ENCODE measurements around the gene KRTAP10-1. TPM values are rescaled to one million over a fixed set of nuclear protein-coding genes. Genes with fewer than 3 reads are reported as not detected.
A peak's percentile ranks its signal among the peaks of the same experiment; 100 is the strongest.

KRTAP10-1 gene
- total and polyA plus RNA-seq, 2 of the 13 experiments (the other 11 are each of a cell fraction or from before 2014, with no cell fraction given): not detected

- peaks cover 1 to 5% of the 10 kb centered on the region in 2 experiments; a peak in 2 of 5 replicates for H3K36me3 ChIP-seq (replicated peaks in 1 of 2; ENCODE audit: control insufficient read depth in 1 of 2, insufficient read depth in 2 of 2, low read length in 2 of 2)
- H3K9me3 ChIP-seq (ENCODE audit: low read length): peaks cover 15% of the 10 kb centered on the region
- no peak overlapping the region for H3K9ac ChIP-seq (ENCODE audit: insufficient read depth, low read depth, low read length)
- FAIRE-seq: no peak
- BruUV-seq (replicated peaks): no TSS peak
- WGBS (ENCODE audit: low lambda C conversion rate): 94% methylated on average over 27 of the region's 27 CpGs
- no peak for TF ChIP-seq HMGA1 (CRISPR knock-in tag; conservative IDR thresholded peaks at IDR 0.05)
- no peak for TF ChIP-seq JUNB (CRISPR knock-in tag; IDR thresholded peaks at IDR 0.05; ENCODE audit: borderline replicate concordance)
- TF ChIP-seq PBX3 (CRISPR knock-in tag; IDR thresholded peaks at IDR 0.05; ENCODE audit: borderline replicate concordance): no peak
- no peak for TF ChIP-seq NONO (IDR thresholded peaks at IDR 0.05)
- TF ChIP-seq NONO (CRISPR knock-in tag; conservative IDR thresholded peaks at IDR 0.05): no peak
- no peak for TF ChIP-seq PHF20 (CRISPR knock-in tag; IDR thresholded peaks at IDR 0.05)
- peak; percentile 16 for TF ChIP-seq AGO2 (optimal IDR thresholded peaks at IDR 0.05; ENCODE audit: low read depth, low read length)
- 0 out of 2 replicates have a peak, but pooled peaks have one; percentile 5 for TF ChIP-seq TFDP2 (CRISPR knock-in tag; IDR thresholded peaks at IDR 0.05)
- no peak for TF ChIP-seq MED1 (CRISPR knock-in tag; IDR thresholded peaks at IDR 0.05)
- TF ChIP-seq DRAP1 (CRISPR knock-in tag; IDR thresholded peaks at IDR 0.05): no peak
- POLR2A ChIA-PET: interaction anchor here (0.9 to 2.9 kb wide), 3 partner anchors 9 to 20 kb away, joined by 3 to 12 read pairs (median 4); no protein-coding TSS in a partner anchor
- peak overlapping the region; percentile 38 for H3K27ac ChIP-seq (ENCODE audit: extremely low read length, insufficient read depth, low read length)
- no peaks in the 10 kb centered on the region for H3K27me3 ChIP-seq (ENCODE audit: control insufficient read depth in 1 of 2, insufficient read depth in 2 of 2, low read length in 2 of 2)
- intact Hi-C loops (cut with micrococcal nuclease; ENCODE audit: unreplicated experiment) (no loop called here), in situ Hi-C loops (cut with HindIII; ENCODE audit: extremely low pct_ligation_motif_present, low pct_unique_long_range_greater_than_20kb) (no loop called here)
- H2AFZ ChIP-seq (ENCODE audit: low read length): no peak overlapping the region
- no peak for DNase-seq (ENCODE audit: low spot score)
- H3K79me2 ChIP-seq (ENCODE audit: insufficient read depth, low read length): no peaks in the 10 kb centered on the region
- H3K4me2 ChIP-seq (ENCODE audit: low read depth, low read length): no peak overlapping the region
- no peak for ATAC-seq
- CTCF ChIA-PET (ENCODE audit: low intra/inter-chr PET ratio, low total read pairs): no interaction called here
- H3K4me3 ChIP-seq (replicated peaks in 1 of 3; ENCODE audit: insufficient read depth in 1 of 3, low read depth in 2 of 3, low read length in 3 of 3): no peak overlapping the region
- H4K20me1 ChIP-seq (ENCODE audit: insufficient read depth, low read length): no peaks in the 10 kb centered on the region
- peaks cover 36% of the 10 kb centered on the region for H3K4me1 ChIP-seq (ENCODE audit: insufficient read depth, low read length)
Measured at GRCh38 chr21:44496564-44497550, 43.1 kb downstream of the KRTAP10-1 start.

Data from HepG2 (cell line).